Stimulated activated naive B cell treated with anti-CD40 and anti-IgM and Interleukin-4, amounts not matched to agents 10 μg/mL and 1 μg/mL and 100 μg/mL, for 72 hours (primary cell): ENCODE data around the gene MAML2.

Experiments used
- ATAC-seq, 2 donors: fragments of 150-1000 bp; cut with Tn5 transposase; replicated peaks; 2 replicates each; pipeline ENCODE4 v1.10.0; 2021; ENCODE audit warnings: moderate library complexity in 1 of 2
- DNase-seq: peaks from one replicate; pipeline ENCODE4 v3.0.0; 2021
- H3K27ac Mint-ChIP-seq: one replicate; pipeline ENCODE4 v1.8.0; 2022; ENCODE audit warnings: mild to moderate bottlenecking, mixed read lengths
- H3K27me3 Mint-ChIP-seq, 2 donors: one replicate each; pipeline ENCODE4 v1.8.0; 2022; ENCODE audit warnings: mixed read lengths in 2 of 2
- H3K36me3 Mint-ChIP-seq, 2 donors: one replicate each; pipeline ENCODE4 v1.8.0; 2022; ENCODE audit warnings: mixed read lengths in 2 of 2, mild to moderate bottlenecking in 1 of 2
- H3K4me1 Mint-ChIP-seq, 2 donors: one replicate each; pipeline ENCODE4 v1.8.0; 2022; ENCODE audit warnings: mixed read lengths in 2 of 2, mild to moderate bottlenecking in 1 of 2
- H3K4me3 Mint-ChIP-seq, 2 donors: one replicate each; pipeline ENCODE4 v1.8.0; 2022; ENCODE audit warnings: mild to moderate bottlenecking in 2 of 2, mixed read lengths in 2 of 2, moderate library complexity in 1 of 2
- H3K9me3 Mint-ChIP-seq, 2 donors: one replicate each; pipeline ENCODE4 v1.8.0; 2022; ENCODE audit warnings: mixed read lengths in 2 of 2, mild to moderate bottlenecking in 1 of 2

The MAML2 gene

DNA sequence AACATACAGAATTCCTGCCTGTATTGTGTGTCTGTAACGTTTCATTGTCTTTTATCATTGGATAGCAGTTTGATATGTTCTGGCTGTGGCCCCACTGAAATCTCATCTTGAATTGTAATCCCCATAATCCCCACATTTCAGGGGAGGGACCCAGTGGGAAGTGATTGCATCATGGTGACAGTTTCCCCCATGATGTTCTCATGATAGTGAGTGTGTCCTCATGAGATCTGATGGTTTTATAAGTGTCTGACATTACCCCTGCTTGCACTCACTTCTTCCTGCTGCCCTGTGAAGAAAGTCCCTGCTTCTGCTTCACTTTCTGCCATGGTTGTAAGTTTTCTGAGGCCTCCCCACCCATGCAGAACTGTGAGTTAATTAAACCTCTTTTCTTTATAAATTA lies 399.4 kb downstream of the MAML2 start:
- DNase-seq (no peak), ATAC-seq (no peak)
- Mint-ChIP-seq H3K9me3 (peaks cover 13 to 20% of the 10 kb centered on the region in 2 donors), H3K27ac (no peak overlapping the region), H3K4me3 (no peak overlapping the region), H3K36me3 (peaks cover 0 to 32% of the 10 kb centered on the region in 2 donors), H3K27me3 (peaks cover 0 to 6% of the 10 kb centered on the region in 2 donors), H3K4me1 (no peaks in the 10 kb centered on the region)

- H3K27me3 Mint-ChIP-seq = peaks cover 0 to 5% of the 10 kb centered on the region in 2 donors
- no peak overlapping the region for H3K4me3 Mint-ChIP-seq
- H3K27ac Mint-ChIP-seq = no peak overlapping the region
These were observed 403.9 kb downstream of the MAML2 start for GRCh38 chr11:95939091-95939490.

DNA sequence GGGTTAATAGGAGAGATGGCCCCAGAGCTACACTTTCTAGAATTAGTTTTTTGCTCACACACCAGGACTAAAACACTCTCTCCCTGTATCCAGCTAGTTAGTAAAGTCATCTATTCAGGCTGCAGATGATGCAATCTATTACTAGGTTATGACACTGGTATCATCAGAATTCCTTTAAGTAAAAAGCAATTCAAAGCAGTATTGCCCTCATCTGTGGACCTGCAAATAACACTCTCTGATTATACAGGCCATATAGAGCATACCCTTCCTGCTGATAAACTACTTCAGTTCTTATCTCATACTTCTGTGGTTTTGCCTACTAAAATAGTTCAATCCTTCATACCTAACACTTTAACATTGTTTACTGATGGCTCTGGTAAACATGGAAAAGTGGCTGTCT lies 405.6 kb downstream of the MAML2 start:
- ATAC-seq (no peak), DNase-seq (no peak)
- peaks cover 4 to 7% of the 10 kb centered on the region in 2 donors for H3K9me3 Mint-ChIP-seq
- H3K27ac Mint-ChIP-seq = no peak overlapping the region
- peaks cover 0 to 5% of the 10 kb centered on the region in 2 donors for H3K27me3 Mint-ChIP-seq
- H3K4me1 Mint-ChIP-seq = no peaks in the 10 kb centered on the region
- no peak overlapping the region for H3K4me3 Mint-ChIP-seq
- peaks cover 0 to 2% of the 10 kb centered on the region in 2 donors for H3K36me3 Mint-ChIP-seq

More at GRCh38 chr11:95939091-95939490, 403.9 kb downstream of the MAML2 start:
- Mint-ChIP-seq H3K36me3 (peaks cover 2% of the 10 kb centered on the region in 2 donors), H3K9me3 (peaks cover 4 to 13% of the 10 kb centered on the region in 2 donors), H3K4me1 (no peaks in the 10 kb centered on the region)
- DNase-seq (no peak), ATAC-seq (no peak)

DNA sequence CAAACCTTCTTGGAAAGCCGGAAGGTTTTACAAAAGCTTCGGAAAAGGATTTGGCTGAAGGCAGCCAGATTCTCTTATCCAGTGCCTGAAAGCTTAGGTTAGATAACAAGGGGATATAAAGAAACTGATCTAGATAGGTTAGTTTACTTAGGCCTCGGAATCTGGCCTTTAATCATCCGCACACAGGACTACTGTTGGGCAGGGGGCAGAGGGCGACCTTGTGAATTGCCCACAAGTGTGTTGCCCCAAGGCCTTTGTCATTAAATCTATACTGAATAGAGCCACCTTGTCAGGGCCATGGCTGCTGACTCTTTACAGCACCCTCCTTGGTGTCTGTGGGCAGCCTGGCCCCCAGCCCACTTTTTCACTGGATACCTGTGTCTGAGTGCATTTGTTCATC lies 409.4 kb downstream of the MAML2 start:
- Mint-ChIP-seq H3K4me1 (no peaks in the 10 kb centered on the region), H3K36me3 (peaks cover 4 to 6% of the 10 kb centered on the region in 2 donors), H3K9me3 (peaks cover 12 to 17% of the 10 kb centered on the region in 2 donors), H3K27me3 (peaks cover 2 to 12% of the 10 kb centered on the region in 2 donors), H3K27ac (no peak overlapping the region), H3K4me3 (no peak overlapping the region)
- DNase-seq (no peak), ATAC-seq (no peak)

DNA sequence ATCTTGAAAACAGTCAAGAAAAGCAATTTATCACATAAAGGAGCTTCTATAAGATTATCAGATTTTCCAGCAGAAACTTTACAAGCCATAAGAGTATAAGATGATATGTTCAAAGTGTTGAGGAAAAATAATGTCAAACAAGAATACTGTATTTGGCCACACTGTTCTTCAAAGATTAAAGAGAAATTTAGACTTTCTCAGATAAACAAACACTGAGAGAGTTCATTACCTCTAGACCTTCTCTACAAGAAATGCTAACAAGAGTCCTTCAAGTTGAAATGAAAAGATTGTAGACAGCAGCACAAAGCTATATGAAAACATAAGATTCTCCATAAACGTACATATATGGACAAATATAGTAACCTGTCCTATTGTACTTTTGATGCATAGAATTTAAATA lies 411.1 kb downstream of the MAML2 start:
- Mint-ChIP-seq H3K9me3 (peaks cover 7 to 13% of the 10 kb centered on the region in 2 donors), H3K27ac (no peak overlapping the region), H3K27me3 (peaks cover 6 to 11% of the 10 kb centered on the region in 2 donors), H3K36me3 (peaks cover 2 to 6% of the 10 kb centered on the region in 2 donors), H3K4me3 (no peak overlapping the region), H3K4me1 (no peaks in the 10 kb centered on the region)
- no peak for ATAC-seq
- DNase-seq = no peak

DNA sequence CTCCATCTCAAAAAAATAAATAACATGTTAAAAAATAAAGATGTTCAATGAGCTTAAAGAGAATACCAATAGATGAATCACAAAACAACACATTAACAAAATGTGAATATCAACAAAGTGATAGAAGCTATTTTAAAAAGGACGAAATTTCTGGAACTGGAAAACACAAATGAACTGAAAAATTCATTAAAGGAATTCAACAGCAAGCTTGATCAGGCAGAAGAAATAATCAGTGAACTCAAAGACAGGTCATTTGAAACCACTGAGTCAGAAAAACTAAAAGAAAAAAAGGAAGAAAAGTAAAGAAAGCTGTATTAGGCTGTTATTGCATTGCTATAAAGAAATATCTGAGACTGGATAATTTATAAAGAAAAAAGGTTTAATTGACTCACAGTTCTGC lies 412.0 kb downstream of the MAML2 start:
- DNase-seq (no peak), ATAC-seq (no peak)
- H3K4me1 Mint-ChIP-seq = no peaks in the 10 kb centered on the region
- no peak overlapping the region for H3K27ac Mint-ChIP-seq
- peaks cover 7 to 13% of the 10 kb centered on the region in 2 donors for H3K9me3 Mint-ChIP-seq
- H3K36me3 Mint-ChIP-seq = peaks cover 3 to 6% of the 10 kb centered on the region in 2 donors
- H3K27me3 Mint-ChIP-seq = peaks cover 6 to 11% of the 10 kb centered on the region in 2 donors
- no peak overlapping the region for H3K4me3 Mint-ChIP-seq

DNA sequence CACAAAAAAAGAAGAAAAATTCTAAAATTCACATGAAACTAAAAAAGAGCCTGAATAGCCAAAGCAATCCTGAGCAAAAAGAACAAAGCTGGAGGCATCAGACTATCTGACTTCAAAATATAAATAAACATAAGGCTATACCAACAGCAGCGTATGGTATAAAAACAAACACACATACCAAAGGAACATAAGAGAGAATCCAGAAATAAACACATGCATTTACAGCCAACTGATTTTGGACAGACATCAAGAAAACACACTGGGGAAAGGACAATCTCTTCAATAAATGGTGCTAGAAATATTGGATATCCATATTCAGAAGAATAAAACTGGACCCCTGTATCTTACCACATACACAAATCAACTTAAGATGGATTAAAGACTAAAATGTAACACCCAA lies 416.3 kb downstream of the MAML2 start:
- peaks cover 3 to 6% of the 10 kb centered on the region in 2 donors for H3K36me3 Mint-ChIP-seq
- no peak for ATAC-seq

More for the DNA sequence above, 416.3 kb downstream of the MAML2 start:
- peaks cover 13 to 26% of the 10 kb centered on the region in 2 donors for H3K4me1 Mint-ChIP-seq
- DNase-seq = no peak
- H3K9me3 Mint-ChIP-seq = peaks cover 5 to 9% of the 10 kb centered on the region in 2 donors
- H3K27me3 Mint-ChIP-seq = peaks cover 6 to 10% of the 10 kb centered on the region in 2 donors
- no peak overlapping the region for H3K27ac Mint-ChIP-seq
- H3K4me3 Mint-ChIP-seq = no peak overlapping the region
